HUDEP-2 (cell line): ENCODE measurements around the gene SEPTIN8.

ENCODE experiments used
- DNase-seq, 76 experiments: peaks; one replicate each; lab custom pipeline; 2025; ENCODE audit not compliant: unreplicated experiment in 76 of 76; lab: John Stamatoyannopoulos, UW

Gene SEPTIN8, protein sequence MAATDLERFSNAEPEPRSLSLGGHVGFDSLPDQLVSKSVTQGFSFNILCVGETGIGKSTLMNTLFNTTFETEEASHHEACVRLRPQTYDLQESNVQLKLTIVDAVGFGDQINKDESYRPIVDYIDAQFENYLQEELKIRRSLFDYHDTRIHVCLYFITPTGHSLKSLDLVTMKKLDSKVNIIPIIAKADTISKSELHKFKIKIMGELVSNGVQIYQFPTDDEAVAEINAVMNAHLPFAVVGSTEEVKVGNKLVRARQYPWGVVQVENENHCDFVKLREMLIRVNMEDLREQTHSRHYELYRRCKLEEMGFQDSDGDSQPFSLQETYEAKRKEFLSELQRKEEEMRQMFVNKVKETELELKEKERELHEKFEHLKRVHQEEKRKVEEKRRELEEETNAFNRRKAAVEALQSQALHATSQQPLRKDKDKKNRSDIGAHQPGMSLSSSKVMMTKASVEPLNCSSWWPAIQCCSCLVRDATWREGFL

DNA sequence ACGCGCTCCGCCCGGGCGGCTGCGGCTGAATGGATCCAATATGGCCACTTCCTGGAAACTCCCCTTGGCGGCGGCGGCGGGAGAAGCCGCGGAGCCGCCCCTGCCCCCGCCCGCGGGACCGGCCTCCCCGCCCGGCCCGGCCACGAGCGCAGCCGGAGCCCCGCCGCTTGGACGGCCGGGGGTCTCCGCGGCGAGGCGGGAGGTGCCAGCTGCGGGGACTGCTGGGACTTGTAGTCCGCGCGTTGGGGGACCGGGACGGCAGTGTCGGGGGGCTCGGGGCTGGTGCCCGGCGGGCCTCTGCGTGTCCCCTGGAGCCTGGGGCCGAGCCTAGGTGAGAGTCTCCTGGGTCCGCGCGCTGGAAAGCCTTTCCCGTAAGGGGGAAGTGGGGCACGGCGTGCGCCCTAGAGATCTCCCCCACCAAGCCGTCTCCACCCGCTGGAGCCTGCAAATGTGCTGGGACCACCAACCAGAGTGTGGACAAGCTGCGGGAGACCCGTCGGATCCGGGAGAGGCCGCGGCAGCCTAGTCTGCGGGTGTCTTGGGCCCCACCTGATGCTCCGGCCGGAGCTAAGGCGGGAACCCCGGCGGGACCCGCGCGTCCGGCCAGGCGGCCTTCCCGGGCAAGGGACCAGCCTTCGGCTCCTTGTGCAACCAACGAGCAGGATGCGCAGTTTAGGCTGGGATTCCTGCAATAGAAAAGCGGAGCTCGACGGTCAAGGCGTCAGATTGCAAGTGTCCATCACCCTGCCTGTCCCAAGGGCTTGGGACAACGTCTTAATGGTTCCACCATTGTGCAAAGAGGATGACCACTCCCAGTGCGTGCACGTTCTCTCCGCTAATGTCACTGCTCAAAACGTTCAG lies at the start of gene SEPTIN8:
TSS of gene SEPTIN8 (minus strand) at position 31 of the 861 bp plus-strand sequence. CDS start 102 bp downstream, outside the sequence.
- DNase-seq, result peak in 31 of 76 experiments; percentile 7 to 47 (median 26)

DNA sequence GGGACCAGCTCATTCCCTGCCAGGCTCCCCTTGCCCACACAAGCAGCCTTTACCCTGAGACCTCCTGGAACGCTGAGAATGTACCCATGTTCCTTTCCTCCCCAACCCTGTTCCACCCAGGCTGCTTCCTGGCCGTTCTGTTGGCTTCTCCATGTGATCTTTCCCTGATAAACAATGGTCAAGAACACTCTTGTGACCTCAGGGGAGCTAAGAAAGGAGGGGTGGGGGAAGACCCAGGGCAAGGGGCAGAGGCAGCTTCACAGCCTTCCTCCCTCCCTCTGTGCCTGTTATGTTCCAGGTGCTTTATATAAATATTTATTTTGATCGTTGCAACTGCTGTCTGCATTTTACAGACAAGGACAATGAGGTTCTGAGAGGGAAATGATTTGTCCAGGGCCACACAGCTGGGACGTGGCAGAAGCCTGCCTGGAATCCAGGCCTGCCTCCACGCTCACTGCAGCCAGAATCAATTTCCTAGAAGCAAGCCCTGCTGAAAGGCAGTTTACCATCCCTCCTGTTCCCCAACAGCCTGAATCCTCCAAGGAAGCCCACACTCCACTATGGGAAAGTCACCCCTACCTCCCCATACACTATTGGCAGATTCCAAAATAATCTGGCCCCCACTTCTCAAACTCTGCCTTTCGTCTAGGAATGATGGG lies 49.5 kb upstream of the SEPTIN8 start:
- DNase-seq, result no peak

DNA sequence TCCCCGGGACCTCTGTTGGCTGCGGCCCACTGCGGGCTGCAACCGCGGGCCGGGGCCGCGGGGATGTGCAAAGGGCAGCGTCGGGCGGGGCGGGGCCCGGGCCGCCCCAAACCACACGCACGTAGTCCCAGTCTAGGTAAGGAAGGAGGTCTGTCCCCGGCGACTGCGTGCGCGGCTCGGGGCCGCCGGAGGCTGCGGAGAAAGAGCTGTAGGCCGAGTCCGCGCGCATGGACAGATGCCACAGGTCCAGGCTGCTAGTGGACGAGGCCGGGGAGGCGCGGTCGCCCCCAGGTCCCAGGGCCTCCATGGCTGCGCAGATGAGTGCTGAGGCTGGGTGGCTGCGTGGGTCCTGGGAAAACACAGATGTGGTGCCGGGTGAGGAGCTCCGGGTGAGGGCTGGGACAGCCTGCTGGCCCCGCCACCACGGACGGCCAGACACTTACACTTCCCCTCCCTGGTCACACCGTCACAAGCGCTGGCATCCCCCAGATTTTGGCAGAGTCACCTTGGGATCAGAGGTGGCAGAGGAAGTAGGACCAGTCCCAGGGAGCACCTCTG lies 48.9 kb upstream of the SEPTIN8 start:
- DNase-seq, result no peak

DNA sequence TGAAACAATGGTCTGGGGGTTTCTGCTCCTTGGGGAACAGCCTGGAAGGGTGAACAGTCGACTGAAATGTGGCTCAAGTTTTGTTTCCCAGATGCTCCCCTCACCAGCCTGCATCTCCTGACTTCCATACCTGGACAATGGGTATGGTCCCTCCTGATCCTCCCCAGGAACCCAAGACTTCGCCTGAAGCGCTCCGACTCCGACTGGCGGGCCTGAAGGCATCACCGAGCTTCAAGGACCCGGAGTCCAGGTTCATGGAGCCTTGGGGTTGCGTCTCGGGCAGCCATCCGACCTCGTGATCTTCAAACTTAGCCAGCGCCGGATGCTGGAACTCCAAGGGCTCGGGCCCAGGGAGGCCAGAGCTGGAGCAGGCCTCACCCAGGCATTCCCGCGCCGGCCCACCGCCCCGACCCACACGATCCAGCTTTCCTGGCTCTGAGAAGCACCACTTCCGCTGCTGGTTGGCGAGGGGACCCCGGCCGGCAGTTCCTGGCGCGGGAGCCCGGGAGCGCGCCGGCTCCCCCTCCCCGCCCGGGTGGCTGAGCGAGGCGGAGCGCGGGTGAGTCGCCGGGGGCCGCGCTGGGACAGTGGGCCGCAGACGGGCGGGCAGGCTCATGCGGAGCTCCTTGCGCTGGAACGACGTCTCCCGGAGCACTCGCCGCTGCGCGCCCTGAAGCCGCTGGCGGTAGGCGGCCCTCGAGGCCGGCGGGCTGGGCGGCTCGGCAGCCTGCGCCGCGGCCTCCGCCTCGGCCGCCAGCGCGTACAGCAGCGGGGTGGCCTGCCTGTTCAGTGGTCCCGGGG lies 48.2 kb upstream of the SEPTIN8 start:
- no peak for DNase-seq

DNA sequence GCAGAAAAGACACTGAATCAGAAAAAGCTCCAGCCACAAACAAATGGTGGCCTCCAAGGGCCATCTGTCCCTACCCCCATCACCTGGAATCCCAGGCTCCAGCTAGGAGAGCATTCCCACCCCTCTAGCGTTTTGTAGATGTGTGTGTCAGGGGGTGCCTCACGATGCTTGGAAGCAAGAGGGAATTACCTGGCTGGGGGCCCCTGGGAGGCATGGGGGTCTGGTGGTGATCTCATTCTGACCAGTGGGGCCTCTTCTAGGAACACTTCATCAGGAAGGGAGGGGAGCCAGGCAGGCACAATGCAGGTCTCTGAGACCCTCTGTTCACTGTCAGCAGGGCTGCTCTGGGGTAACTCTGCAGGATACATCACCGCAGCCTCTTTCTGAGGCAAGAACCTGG lies 47.4 kb upstream of the SEPTIN8 start:
- DNase-seq, result no peak

DNA sequence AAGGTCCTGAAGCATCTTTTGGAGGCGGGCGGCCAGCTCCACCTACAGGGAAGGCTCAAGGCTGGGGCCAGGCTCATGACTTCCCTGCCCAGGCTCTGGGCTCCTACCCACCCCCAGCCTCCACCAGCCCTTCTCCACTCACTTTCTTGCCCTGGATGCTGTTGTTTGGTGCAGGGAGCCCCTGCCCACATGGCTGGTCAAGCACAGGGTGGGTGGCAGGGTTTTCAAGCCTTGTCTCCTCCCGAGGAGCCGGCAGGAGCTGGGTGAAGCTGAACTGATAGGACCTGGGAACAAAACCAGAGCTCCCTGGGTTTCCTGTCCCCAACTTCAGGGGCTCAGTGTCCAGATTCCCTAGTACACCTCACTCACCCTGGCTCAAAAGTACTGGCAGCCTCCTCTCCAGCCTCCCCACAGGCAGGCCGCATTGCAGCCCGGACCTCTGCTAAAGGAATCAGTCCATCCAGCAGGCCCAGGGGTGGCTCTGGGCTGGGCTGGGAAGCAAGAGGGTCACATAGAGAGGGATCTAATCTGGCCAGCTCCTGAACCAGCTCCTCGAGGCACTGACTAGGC lies 46.5 kb upstream of the SEPTIN8 start:
- peak in 1 of 76 experiments; percentile 19 for DNase-seq

DNA sequence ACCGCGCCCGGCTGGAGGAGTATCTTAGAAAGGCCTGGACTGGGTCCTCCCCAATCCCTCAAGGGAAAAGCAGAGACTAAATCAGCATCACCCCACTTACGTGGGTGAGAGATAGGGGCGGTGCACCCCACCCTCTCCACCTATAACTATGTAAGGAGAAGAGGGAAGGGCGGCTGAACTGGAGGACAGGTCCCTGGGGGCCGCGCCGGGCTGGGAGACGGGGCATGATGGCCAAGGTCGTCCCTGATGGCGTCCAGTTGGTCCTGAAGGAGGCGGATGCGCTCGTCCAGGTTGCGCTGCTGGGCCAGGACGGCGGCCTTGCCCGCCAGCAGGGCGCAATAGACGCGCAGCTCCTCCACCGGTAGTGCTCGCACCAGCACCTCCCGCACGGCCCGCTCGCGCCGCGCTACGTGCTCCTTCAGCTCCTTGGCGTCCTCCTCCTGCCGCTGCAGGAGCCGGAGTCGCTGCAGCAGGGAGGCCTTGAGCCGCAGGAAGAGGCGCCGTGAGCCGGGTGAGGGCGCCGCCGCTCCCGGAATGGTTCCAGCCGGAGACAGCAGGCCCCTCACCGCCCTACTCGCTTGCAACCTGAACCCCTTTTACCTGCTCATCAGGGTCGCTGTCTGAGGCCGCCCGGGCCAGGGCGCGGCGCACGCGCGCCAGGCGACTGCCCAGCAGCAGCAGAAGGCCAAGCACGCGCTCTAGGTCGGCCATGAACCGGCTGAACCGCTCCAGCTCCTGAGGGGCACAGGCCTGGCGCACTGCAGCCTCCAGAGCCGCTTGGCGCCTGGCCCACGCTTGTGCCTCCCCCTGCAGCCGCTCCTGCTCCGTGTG lies 45.8 kb upstream of the SEPTIN8 start:
- DNase-seq, result peak in 9 of 76 experiments; percentile 6 to 39 (median 28)

DNA sequence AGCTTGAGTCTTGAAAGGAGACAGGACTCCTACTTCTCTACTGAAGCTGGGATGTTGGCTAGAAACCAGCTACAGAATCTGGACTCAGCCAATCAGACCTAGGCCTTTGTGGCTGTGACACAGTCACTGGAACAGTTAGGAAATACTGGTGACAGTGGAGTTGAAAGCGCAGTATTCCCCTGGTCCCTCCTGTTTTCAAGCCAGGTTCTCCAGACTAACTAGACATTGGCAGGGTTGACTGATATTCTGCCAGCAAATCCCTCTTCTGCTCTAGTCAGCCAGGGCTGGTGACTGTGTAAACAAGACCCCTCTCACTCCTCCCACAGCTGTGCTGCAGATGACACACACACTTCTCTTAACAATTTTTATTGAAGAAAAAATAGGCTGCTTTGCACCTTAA lies 44.8 kb upstream of the SEPTIN8 start:
- no peak for DNase-seq

DNA sequence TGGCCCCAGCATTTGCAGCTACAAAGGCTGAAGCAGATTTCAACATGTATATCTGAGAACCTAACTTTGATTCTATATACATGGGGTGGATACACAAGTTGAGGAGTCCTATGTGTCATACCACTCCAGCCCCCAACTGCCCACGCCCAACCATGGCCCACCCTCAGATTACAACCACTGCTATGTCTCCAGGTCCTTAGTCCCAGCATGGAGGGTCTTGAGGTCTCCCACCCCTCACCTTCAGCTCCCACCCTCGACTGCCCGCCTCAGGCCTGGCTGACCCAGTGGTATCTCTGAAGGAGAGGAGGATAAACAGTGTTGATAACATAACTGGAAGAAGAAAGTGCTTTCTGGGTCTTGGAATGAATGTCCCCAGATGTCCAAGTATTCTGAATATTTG lies 44.3 kb upstream of the SEPTIN8 start:
- no peak for DNase-seq

DNA sequence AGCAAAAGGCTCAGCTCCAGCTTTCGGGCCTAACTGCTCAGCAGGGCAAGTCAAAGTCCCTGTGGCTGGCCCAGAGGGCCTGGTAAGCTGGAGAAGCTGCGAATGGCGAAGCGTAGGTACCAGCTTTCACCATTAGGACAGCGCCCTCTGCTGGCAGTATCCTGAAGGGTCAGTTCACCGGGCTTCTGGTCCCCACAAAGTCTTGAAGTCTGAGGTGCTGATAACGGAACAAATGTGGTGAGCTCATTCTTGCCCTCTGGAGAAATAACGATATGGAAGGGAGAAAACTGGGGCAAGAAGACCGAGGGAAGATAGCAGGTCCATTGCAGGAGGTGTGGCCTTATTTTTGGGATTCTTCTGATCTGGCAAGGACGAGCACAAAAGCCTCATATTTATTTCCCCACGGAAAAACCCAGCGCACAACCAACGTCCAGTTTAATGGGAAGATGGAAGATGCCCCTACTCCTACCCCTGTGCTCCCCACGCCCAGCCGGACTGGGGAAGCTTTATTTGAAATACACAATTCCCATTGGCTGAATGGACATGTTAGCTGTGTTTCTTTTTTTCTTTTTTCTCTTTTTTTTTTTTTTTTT lies 43.2 kb upstream of the SEPTIN8 start:
- DNase-seq, result peak in 74 of 76 experiments; percentile 28 to 93 (median 84)

DNA sequence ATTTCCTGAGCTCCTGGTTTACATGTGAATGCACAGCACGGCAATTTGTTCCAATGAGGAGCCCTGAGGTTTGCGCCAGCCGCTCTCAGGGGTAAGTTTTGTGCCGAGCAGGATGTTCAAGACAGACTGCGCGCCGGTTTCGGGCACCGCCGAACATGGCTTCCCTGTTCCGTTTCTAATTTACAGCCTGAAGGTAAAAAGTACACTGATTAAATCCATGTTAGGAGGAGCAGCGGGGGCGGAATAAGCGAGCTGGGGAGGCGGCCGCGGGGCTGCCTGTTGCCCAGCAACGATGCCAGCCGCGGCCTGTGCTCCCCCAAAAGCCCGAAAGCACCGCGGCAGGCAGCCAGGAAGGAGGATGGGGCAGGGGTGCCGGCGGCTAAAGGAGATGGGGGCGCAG lies 42.4 kb upstream of the SEPTIN8 start:
- no peak for DNase-seq

DNA sequence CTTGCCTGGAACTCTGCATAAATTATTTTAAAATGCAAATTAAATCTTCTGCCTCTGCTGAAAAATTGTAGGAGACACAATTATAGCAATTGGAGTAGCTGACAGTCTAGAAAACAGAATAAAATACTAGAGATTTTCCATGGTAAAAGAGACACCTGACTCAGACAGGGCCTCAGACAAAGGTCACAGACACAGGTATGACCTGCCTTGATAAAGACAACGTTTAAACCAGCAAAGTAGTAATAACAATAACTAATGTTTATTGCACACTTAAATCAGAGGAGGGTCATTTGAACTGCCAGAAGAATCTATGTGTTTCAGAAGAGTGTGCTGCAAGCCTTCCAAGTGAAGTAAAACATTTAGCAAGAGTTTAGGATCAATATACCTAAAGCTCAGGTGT lies 40.0 kb upstream of the SEPTIN8 start:
- DNase-seq, result no peak

DNA sequence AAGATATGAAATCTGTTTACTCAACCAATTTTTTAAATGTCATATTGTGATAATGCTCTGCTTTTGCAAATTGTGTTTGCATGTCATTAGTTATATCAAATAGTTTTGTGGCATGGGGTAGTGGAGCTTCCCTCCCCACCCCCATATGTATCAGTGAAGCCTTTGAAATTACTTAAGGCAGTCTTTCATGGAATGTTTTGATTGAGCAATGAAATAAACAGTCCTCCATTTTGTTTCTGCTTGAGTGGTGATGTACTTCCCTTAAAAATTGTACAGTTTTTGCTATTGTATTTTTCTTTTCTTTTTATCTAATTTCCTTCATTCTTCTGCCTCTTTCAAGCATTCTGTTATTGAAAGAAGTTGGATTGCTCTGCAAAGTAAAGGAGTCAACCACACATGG lies 39.5 kb upstream of the SEPTIN8 start:
- DNase-seq, result no peak

DNA sequence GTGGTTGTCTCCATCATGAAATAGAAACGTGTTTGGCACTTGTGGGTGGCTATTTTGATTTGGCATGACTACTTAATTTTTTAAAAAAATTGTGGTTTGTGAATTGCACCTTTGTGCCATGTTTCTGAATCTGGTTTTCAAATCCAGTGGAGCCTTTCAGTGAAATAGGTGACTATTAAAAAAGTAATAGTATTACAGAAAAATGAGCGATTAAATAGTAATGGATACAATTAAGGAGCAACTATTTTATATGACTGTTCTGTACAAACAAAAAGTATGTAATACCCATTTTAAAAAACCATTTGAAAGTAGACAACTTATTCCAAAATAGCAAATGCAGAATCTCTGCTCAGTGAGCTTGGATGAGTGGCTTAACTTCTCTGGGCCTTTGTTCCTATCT lies 39.0 kb upstream of the SEPTIN8 start:
- DNase-seq, result no peak

DNA sequence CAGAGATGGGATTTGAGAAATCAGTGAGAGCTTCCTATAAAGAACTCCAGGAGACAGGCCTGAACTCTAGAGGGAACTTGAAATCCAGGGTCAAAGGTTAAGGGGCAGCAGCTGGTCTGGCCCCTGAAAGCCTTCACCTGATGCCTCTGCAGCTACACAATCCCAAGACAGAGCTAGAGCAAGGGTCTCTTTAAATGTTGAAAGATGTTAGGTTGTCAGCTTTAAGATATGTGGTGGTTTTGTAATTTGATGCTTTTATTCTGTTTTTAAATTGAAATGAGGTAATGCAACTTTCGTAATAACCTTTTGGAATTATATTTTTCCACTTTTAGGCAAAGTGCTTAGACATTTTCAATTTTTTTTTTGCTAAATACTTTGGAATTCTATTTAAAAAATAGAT lies 38.4 kb upstream of the SEPTIN8 start:
- DNase-seq, result no peak

DNA sequence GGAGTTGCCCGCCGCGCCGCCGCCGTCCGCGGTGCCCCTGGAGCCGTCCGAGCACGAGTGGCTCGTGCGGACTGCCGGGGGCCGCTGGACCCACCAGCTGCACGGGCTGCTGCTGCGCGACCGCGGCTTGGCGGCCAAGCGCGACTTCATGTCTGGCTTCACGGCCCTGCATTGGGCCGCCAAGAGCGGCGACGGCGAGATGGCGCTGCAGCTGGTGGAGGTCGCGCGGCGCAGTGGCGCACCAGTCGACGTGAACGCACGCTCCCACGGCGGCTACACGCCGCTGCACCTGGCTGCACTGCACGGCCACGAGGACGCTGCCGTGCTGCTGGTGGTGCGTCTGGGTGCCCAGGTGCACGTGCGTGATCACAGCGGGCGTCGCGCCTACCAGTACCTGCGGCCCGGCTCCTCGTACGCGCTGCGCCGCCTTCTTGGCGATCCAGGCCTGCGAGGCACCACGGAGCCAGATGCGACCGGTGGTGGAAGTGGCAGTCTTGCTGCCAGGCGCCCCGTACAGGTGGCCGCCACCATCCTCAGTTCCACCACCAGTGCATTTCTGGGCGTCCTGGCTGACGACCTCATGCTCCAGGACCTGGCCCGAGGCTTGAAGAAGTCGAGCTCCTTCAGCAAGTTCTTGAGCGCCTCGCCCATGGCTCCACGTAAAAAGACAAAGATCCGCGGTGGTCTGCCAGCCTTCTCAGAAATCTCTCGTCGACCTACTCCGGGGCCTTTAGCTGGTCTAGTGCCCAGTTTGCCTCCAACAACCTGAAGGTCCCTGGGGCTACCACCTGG lies 37.7 kb upstream of the SEPTIN8 start:
- DNase-seq, result no peak
